Measurements from ENCODE around the gene DGKB.

DNA sequence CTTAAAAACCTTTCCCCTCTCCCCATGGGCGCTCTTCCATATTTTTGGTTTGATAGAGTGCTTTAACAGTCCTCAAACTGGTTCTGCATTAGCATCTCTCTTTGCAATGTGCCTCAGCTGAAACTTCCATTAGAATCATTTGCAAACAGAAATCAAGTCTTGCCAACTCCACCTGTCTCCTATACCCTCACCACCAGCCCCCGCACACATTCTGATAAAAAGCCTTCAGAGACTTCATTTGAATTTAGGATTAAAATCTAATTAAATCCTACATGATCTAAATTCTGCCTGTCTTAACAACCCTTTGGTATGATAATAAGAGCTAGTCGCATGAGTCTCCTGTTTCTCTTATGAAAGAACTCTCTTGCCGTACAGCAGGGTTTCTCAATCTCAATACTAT is 528.2 kb downstream of the DGKB start:
- TF ChIP-seq POLR2AphosphoS5 (IDR thresholded peaks at IDR 0.05; ENCODE audit: low read depth, low read length) (no peak), POLR2A (IDR thresholded peaks at IDR 0.05; ENCODE audit: low read depth, low read length) (no peak)
